ENCODE data around the gene SEPTIN1.
A peak's percentile ranks its signal among the peaks of the same experiment; 100 is the strongest.
"Not testable (repeated sequence)": the region's sequence is repeated elsewhere in the genome, so short reads cannot be mapped to it uniquely, and the experiment has no call there.

The SEPTIN1 gene

GRCh38 chr16:30352488-30353401 lies 29.6 kb downstream of the SEPTIN1 start:
- no peak overlapping the region for H3K4me3 ChIP-seq (ENCODE audit: low read length)
- no peak for TF ChIP-seq ZNF274 (IDR thresholded peaks at IDR 0.05; ENCODE audit: low read depth, low read length)

GRCh38 chr16:30351586-30352419 lies 30.6 kb downstream of the SEPTIN1 start:
- H3K4me3 ChIP-seq (ENCODE audit: low read length), result no peak overlapping the region
- TF ChIP-seq ZNF274 (IDR thresholded peaks at IDR 0.05; ENCODE audit: low read depth, low read length), result no peak

GRCh38 chr16:30351001-30351441 lies 31.3 kb downstream of the SEPTIN1 start:
- TF ChIP-seq ZNF274 (IDR thresholded peaks at IDR 0.05; ENCODE audit: low read depth, low read length), result no peak
- H3K4me3 ChIP-seq (ENCODE audit: low read length), result no peak overlapping the region; the same call in 1 of the 2 replicates

- TF ChIP-seq ZNF274 (IDR thresholded peaks at IDR 0.05; ENCODE audit: low read depth, low read length), result no peak
- peak overlapping the region; percentile 16; the same call in 1 of the 2 replicates for H3K4me3 ChIP-seq (ENCODE audit: low read length)
Measured at GRCh38 chr16:30350134-30350871, 32.1 kb downstream of the SEPTIN1 start.

- H3K4me3 ChIP-seq (ENCODE audit: low read length), result peak overlapping the region; percentile 16; the same call in 1 of the 2 replicates
- no peak for TF ChIP-seq ZNF274 (IDR thresholded peaks at IDR 0.05; ENCODE audit: low read depth, low read length)
Measured at GRCh38 chr16:30349675-30350074, 32.7 kb downstream of the SEPTIN1 start.

GRCh38 chr16:30348929-30349328 lies 33.4 kb downstream of the SEPTIN1 start:
- H3K4me3 ChIP-seq (ENCODE audit: low read length), result no peak overlapping the region
- TF ChIP-seq ZNF274 (IDR thresholded peaks at IDR 0.05; ENCODE audit: low read depth, low read length), result no peak

GRCh38 chr16:30348113-30348512 lies 34.2 kb downstream of the SEPTIN1 start:
- H3K4me3 ChIP-seq (ENCODE audit: low read length), result no peak overlapping the region
- no peak for TF ChIP-seq ZNF274 (IDR thresholded peaks at IDR 0.05; ENCODE audit: low read depth, low read length)

- TF ChIP-seq ZNF274 (IDR thresholded peaks at IDR 0.05; ENCODE audit: low read depth, low read length), result no peak
- H3K4me3 ChIP-seq (ENCODE audit: low read length), result no peak overlapping the region
Measured at GRCh38 chr16:30346286-30346685, 36.1 kb downstream of the SEPTIN1 start.

GRCh38 chr16:30343491-30343820 lies 38.9 kb downstream of the SEPTIN1 start:
- H3K4me3 ChIP-seq (ENCODE audit: low read length), result not testable (repeated sequence)

- no peak overlapping the region for H3K4me3 ChIP-seq (ENCODE audit: low read length)
- TF ChIP-seq ZNF274 (IDR thresholded peaks at IDR 0.05; ENCODE audit: low read depth, low read length), result no peak
Measured at GRCh38 chr16:30342751-30343490, 39.4 kb downstream of the SEPTIN1 start.

- not testable (repeated sequence) for H3K4me3 ChIP-seq (ENCODE audit: low read length)
Measured at GRCh38 chr16:30341971-30342370, 40.4 kb downstream of the SEPTIN1 start.

- TF ChIP-seq ZNF274 (IDR thresholded peaks at IDR 0.05; ENCODE audit: low read depth, low read length), result no peak
- no peak overlapping the region for H3K4me3 ChIP-seq (ENCODE audit: low read length)
Measured at GRCh38 chr16:30340621-30341020, 41.7 kb downstream of the SEPTIN1 start.

GRCh38 chr16:30338715-30339114 lies 43.6 kb downstream of the SEPTIN1 start:
- not testable (repeated sequence) for H3K4me3 ChIP-seq (ENCODE audit: low read length)

- H3K4me3 ChIP-seq (ENCODE audit: low read length), result not testable (repeated sequence)
Measured at GRCh38 chr16:30337964-30338357, 44.4 kb downstream of the SEPTIN1 start.

Measured in GM08714 (cell line).